Panc1 (cell line): ENCODE measurements around the gene EIF5AL1.

Source experiments
- POLR2AphosphoS5 ChIP-seq: IDR thresholded peaks from 2 replicates; pipeline ENCODE4 v1.6.1; 2012; ENCODE audit warnings: mild to moderate bottlenecking, low read depth, low read length, moderate library complexity
- SIN3A ChIP-seq: IDR thresholded peaks from 2 replicates; pipeline ENCODE4 v1.6.1; 2012; ENCODE audit warnings: low read depth, mild to moderate bottlenecking, low read length, moderate library complexity, borderline replicate concordance; ENCODE audit not compliant: insufficient read depth
- TF ChIP-seq, protein P1 (sequence below): fragments of 450-650 bp; IDR thresholded peaks from 2 replicates; pipeline ENCODE4 v1.5.1; 2017; ENCODE audit warnings: mild to moderate bottlenecking
- TF ChIP-seq, protein P2 (sequence below), 2 experiments: IDR thresholded peaks; 2 replicates each; pipeline ENCODE4 v1.6.1; 2011 to 2012; ENCODE audit warnings: low read depth in 2 of 2, control low read depth in 1 of 2, low read length in 1 of 2, mild to moderate bottlenecking in 1 of 2, moderate library complexity in 1 of 2; ENCODE audit not compliant: insufficient read depth in 1 of 2

DNA sequence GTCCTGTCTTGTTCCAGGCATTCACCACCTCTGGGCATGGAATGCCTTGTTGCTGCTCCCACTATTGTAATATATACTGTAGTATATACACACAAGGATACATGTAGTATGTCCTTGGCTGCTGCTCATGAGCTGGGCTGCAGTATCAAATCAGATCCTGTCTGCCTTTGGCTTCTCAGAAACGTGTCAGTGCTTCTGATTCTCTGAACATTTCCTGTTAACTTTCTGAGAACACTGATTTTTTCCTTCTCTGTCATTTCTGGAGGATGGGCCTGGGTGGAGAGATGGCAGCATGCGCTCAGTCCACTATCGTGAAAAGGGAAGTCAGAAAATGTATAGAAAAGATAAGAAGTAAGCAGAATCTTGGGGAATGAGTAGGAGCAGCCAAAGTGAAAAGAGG is 35.6 kb downstream of the EIF5AL1 start:
- TF ChIP-seq POLR2AphosphoS5 (no peak), SIN3A (no peak)
- TF ChIP-seq, protein P1, sequence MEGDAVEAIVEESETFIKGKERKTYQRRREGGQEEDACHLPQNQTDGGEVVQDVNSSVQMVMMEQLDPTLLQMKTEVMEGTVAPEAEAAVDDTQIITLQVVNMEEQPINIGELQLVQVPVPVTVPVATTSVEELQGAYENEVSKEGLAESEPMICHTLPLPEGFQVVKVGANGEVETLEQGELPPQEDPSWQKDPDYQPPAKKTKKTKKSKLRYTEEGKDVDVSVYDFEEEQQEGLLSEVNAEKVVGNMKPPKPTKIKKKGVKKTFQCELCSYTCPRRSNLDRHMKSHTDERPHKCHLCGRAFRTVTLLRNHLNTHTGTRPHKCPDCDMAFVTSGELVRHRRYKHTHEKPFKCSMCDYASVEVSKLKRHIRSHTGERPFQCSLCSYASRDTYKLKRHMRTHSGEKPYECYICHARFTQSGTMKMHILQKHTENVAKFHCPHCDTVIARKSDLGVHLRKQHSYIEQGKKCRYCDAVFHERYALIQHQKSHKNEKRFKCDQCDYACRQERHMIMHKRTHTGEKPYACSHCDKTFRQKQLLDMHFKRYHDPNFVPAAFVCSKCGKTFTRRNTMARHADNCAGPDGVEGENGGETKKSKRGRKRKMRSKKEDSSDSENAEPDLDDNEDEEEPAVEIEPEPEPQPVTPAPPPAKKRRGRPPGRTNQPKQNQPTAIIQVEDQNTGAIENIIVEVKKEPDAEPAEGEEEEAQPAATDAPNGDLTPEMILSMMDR = no peak
- TF ChIP-seq, protein P2, sequence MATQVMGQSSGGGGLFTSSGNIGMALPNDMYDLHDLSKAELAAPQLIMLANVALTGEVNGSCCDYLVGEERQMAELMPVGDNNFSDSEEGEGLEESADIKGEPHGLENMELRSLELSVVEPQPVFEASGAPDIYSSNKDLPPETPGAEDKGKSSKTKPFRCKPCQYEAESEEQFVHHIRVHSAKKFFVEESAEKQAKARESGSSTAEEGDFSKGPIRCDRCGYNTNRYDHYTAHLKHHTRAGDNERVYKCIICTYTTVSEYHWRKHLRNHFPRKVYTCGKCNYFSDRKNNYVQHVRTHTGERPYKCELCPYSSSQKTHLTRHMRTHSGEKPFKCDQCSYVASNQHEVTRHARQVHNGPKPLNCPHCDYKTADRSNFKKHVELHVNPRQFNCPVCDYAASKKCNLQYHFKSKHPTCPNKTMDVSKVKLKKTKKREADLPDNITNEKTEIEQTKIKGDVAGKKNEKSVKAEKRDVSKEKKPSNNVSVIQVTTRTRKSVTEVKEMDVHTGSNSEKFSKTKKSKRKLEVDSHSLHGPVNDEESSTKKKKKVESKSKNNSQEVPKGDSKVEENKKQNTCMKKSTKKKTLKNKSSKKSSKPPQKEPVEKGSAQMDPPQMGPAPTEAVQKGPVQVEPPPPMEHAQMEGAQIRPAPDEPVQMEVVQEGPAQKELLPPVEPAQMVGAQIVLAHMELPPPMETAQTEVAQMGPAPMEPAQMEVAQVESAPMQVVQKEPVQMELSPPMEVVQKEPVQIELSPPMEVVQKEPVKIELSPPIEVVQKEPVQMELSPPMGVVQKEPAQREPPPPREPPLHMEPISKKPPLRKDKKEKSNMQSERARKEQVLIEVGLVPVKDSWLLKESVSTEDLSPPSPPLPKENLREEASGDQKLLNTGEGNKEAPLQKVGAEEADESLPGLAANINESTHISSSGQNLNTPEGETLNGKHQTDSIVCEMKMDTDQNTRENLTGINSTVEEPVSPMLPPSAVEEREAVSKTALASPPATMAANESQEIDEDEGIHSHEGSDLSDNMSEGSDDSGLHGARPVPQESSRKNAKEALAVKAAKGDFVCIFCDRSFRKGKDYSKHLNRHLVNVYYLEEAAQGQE (IDR thresholded peaks at IDR 0.05; ENCODE audit: insufficient read depth in 1 of 2, low read depth in 2 of 2, low read length in 1 of 2) = no peak
